GM23338 (cell line): ENCODE measurements around the gene LRMDA. TPM values are rescaled to one million over a fixed set of nuclear protein-coding genes. Genes with fewer than 3 reads are reported as not detected.

Source experiments
- ATAC-seq: fragments of 200-7000 bp; cut with Tn5 transposase; 3 replicates; pipeline ENCODE4 v1.9.1; 2020
- DNase-seq: peaks from one replicate; pipeline ENCODE4 v3.0.0-alpha.2; 2015; ENCODE audit warnings: low spot score
- H2AFZ ChIP-seq: fragments of 200-600 bp; sonication (generic); 2 replicates; pipeline ENCODE4 v1.8.0; 2016; ENCODE audit warnings: antibody characterized with exemption, mild to moderate bottlenecking, moderate library complexity
- H3F3A ChIP-seq: fragments of 200-600 bp; sonication (generic); replicated peaks from 2 replicates; pipeline ENCODE4 v1.8.0; 2017; ENCODE audit warnings: antibody characterized with exemption, mixed run types, low read depth
- H3K27ac ChIP-seq: fragments of 200-600 bp; sonication (generic); 2 replicates; pipeline ENCODE4 v1.6.1; 2016; ENCODE audit warnings: low read depth
- H3K27me3 ChIP-seq: fragments of 200-600 bp; sonication (generic); 2 replicates; pipeline ENCODE4 v1.8.0; 2016; ENCODE audit warnings: mild to moderate bottlenecking, mixed run types, moderate library complexity; ENCODE audit not compliant: insufficient read depth
- H3K36me3 ChIP-seq: fragments of 200-600 bp; sonication (generic); 2 replicates; pipeline ENCODE4 v1.8.0; 2016; ENCODE audit warnings: mild to moderate bottlenecking; ENCODE audit not compliant: insufficient read depth
- H3K4me1 ChIP-seq: fragments of 200-600 bp; sonication (generic); 2 replicates; pipeline ENCODE4 v1.8.0; 2016; ENCODE audit warnings: mild to moderate bottlenecking, moderate library complexity; ENCODE audit not compliant: insufficient read depth
- H3K4me2 ChIP-seq: fragments of 200-600 bp; sonication (generic); 2 replicates; pipeline ENCODE4 v1.7.1; 2017; ENCODE audit warnings: mixed run types
- H3K4me3 ChIP-seq: fragments of 200-600 bp; sonication (generic); 2 replicates; pipeline ENCODE4 v1.6.1; 2016; ENCODE audit warnings: mixed run types
- H3K79me2 ChIP-seq: fragments of 200-600 bp; sonication (generic); replicated peaks from 2 replicates; pipeline ENCODE4 v1.8.0; 2017; ENCODE audit warnings: mild to moderate bottlenecking; ENCODE audit not compliant: insufficient read depth
- H3K9me2 ChIP-seq: fragments of 200-600 bp; sonication (generic); 2 replicates; pipeline ENCODE4 v1.8.0; 2017; ENCODE audit not compliant: insufficient read depth
- H4K20me1 ChIP-seq: fragments of 200-600 bp; sonication (generic); replicated peaks from 2 replicates; pipeline ENCODE4 v1.8.0; 2017; ENCODE audit warnings: mild to moderate bottlenecking; ENCODE audit not compliant: insufficient read depth
- H3K27ac Mint-ChIP-seq: 2 replicates; pipeline ENCODE4 v1.8.0; 2020; ENCODE audit warnings: inconsistent platforms, mild to moderate bottlenecking, moderate library complexity, mixed read lengths
- H3K27me3 Mint-ChIP-seq: 3 replicates; pipeline ENCODE4 v1.8.0; 2022; ENCODE audit warnings: low read depth, mild to moderate bottlenecking, moderate library complexity, mixed read lengths, inconsistent platforms; ENCODE audit not compliant: insufficient read depth, poor library complexity
- H3K36me3 Mint-ChIP-seq: 3 replicates; pipeline ENCODE4 v1.8.0; 2021; ENCODE audit warnings: low read depth, mild to moderate bottlenecking, inconsistent platforms, moderate library complexity, mixed read lengths
- H3K4me1 Mint-ChIP-seq: 3 replicates; pipeline ENCODE4 v1.8.0; 2020; ENCODE audit warnings: mild to moderate bottlenecking, inconsistent platforms, mixed read lengths
- H3K4me3 Mint-ChIP-seq: 3 replicates; pipeline ENCODE4 v1.8.0; 2021; ENCODE audit warnings: moderate library complexity, mild to moderate bottlenecking, inconsistent platforms, mixed read lengths
- H3K9me3 Mint-ChIP-seq: 3 replicates; pipeline ENCODE4 v1.8.0; 2020; ENCODE audit warnings: moderate library complexity, mild to moderate bottlenecking, inconsistent platforms, mixed read lengths
- CTCF ChIP-seq, 2 experiments: fragments of 200-600 bp in 1 of 2; sonication (generic) in 1 of 2; conservative IDR thresholded peaks; 2 replicates each; pipeline versions ENCODE4 v1.5.1 to v1.6.1; 2016 to 2017; ENCODE audit warnings: antibody characterized with exemption in 2 of 2, low read depth in 2 of 2, mild to moderate bottlenecking in 2 of 2, moderate library complexity in 1 of 2
- ETS1 ChIP-seq: IDR thresholded peaks from 2 replicates; pipeline ENCODE4 v1.6.1; 2016; ENCODE audit warnings: antibody characterized with exemption
- EZH2 ChIP-seq: fragments of 200-600 bp; sonication (generic); IDR thresholded peaks from one replicate; pipeline ENCODE4 v1.8.0; 2017; ENCODE audit warnings: antibody characterized with exemption, mild to moderate bottlenecking, low read depth; ENCODE audit not compliant: unreplicated experiment
- EZH2phosphoT487 ChIP-seq: fragments of 200-600 bp; sonication (generic); IDR thresholded peaks from one replicate; pipeline ENCODE4 v1.8.1; 2018; ENCODE audit warnings: antibody characterized with exemption; ENCODE audit not compliant: unreplicated experiment
- POLR2AphosphoS5 ChIP-seq: IDR thresholded peaks from 2 replicates; pipeline ENCODE4 v1.6.1; 2016; ENCODE audit warnings: antibody characterized with exemption, low read depth
- ZNF114 ChIP-seq: fragments of 250-450 bp; sonication (Bioruptor Pico); IDR thresholded peaks from 2 replicates; pipeline ENCODE4 v1.5.0; 2020; ENCODE audit warnings: mild to moderate bottlenecking, moderate library complexity
- ZNF331 ChIP-seq: fragments of 250-450 bp; sonication (Bioruptor Pico); IDR thresholded peaks from 2 replicates; pipeline ENCODE4 v1.5.0; 2020; ENCODE audit warnings: low read depth, mild to moderate bottlenecking, moderate library complexity
- polyA plus RNA-seq: library from polyadenylated mRNA; unstranded; fragments of >200 nt; fragmentation: Nextera tagmentation; extraction: Ambion mirVana; gene quantifications from 2 replicates; pipeline ENCODE4 v1.2.1, GENCODE V29; 2016
- total RNA-seq: library from RNA; depleted of rRNA; stranded (reverse); fragments of >200 nt; shearing (Covaris generic); gene quantifications from 2 replicates; pipeline ENCODE4 v1.2.3, GENCODE V29; 2014

The LRMDA gene
- total and polyA plus RNA-seq, 2 experiments from 2014 or later = 0.90 to 1.8 TPM

DNA sequence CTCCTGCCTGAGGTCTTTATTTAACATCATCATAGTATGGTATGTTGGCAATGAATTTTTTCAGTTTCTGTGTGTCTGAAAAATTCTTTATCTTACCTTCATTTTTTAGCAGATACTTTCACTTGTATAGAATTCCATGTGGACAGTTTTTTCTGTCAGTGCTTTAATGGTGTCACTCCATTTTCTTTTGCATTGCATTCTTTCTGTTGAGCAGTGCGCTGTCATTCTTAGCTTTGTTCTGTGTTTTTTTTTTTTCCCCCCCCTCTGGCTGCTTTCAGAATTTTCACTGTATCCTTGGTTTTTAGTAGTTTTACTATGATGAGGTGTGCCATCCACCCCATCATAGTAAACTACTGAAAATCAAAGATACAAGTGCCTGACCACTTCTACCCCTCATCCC, 120.7 kb downstream of the LRMDA start:
- Histone ChIP-seq H4K20me1 (no peaks in the 10 kb centered on the region), H3K27ac (no peak overlapping the region), H3F3A (no peaks in the 10 kb centered on the region), H3K36me3 (no peaks in the 10 kb centered on the region), H3K4me2 (no peak overlapping the region), H3K79me2 (no peaks in the 10 kb centered on the region), H3K4me1 (no peaks in the 10 kb centered on the region), H3K4me3 (no peak overlapping the region), H2AFZ (no peak overlapping the region), H3K9me2 (no peaks in the 10 kb centered on the region; the same call in 1 of the 2 replicates), H3K27me3 (no peaks in the 10 kb centered on the region)
- DNase-seq (no peak), ATAC-seq (no peak)
- TF ChIP-seq ETS1 (no peak), ZNF114 (CRISPR knock-in tag) (no peak), POLR2AphosphoS5 (no peak), EZH2phosphoT487 (no peak)
- H3K36me3 Mint-ChIP-seq = peaks cover 7% of the 10 kb centered on the region; the same call in 2 of the 3 replicates
- peaks cover 16% of the 10 kb centered on the region for H3K9me3 Mint-ChIP-seq
- no peaks in the 10 kb centered on the region for H3K27me3 Mint-ChIP-seq
- H3K4me3 Mint-ChIP-seq = no peak overlapping the region
- H3K27ac Mint-ChIP-seq = no peak overlapping the region
- 0 out of 3 replicates have a peak, but pooled peaks cover 3% of the 10 kb centered on the region for H3K4me1 Mint-ChIP-seq

DNA sequence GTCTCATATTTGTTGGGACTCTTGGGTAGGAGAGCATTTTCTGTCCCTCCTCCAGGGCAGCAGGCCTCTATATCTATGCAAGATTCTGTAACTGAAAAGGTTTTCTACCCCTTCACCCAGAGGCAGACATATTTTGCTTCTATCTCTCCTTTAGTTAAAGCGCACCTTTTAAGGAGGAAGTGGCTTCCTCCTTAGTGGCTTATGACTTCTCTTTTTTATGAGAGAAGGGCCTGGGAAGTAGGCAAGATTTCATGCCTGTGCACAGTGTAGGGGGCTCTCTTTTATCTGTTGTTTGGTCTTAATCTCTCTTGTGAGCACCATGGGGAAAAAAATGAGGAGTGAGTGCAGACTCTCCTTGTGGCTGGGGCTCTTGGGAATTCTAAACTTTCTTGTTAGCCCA, 122.1 kb downstream of the LRMDA start:
- H3K36me3 Mint-ChIP-seq = peaks cover 7% of the 10 kb centered on the region; the same call in 2 of the 3 replicates
- H3K9me3 Mint-ChIP-seq = peaks cover 16% of the 10 kb centered on the region
- ATAC-seq = no peak

More for the DNA sequence above, 122.1 kb downstream of the LRMDA start:
- no peak for DNase-seq
- H3K27me3 Mint-ChIP-seq = no peaks in the 10 kb centered on the region
- H3K9me2 ChIP-seq = no peaks in the 10 kb centered on the region; the same call in 1 of the 2 replicates
- no peak overlapping the region for H3K4me2 ChIP-seq
- no peak overlapping the region for H3K27ac ChIP-seq
- H3K4me3 Mint-ChIP-seq = no peak overlapping the region
- H4K20me1 ChIP-seq = no peaks in the 10 kb centered on the region
- no peak overlapping the region for H2AFZ ChIP-seq
- no peaks in the 10 kb centered on the region for H3K4me1 ChIP-seq
- H3K27me3 ChIP-seq = no peaks in the 10 kb centered on the region
- TF ChIP-seq CTCF (conservative IDR thresholded peaks at IDR 0.05; ENCODE audit: low read depth in 2 of 2) = no peak
- TF ChIP-seq EZH2 = no peak
- TF ChIP-seq ZNF331 (CRISPR knock-in tag) = no peak
- no peak for TF ChIP-seq EZH2phosphoT487
- no peaks in the 10 kb centered on the region for H3K4me1 Mint-ChIP-seq
- no peaks in the 10 kb centered on the region for H3K36me3 ChIP-seq
- no peak overlapping the region for H3K4me3 ChIP-seq
- H3F3A ChIP-seq = no peaks in the 10 kb centered on the region
- H3K79me2 ChIP-seq = no peaks in the 10 kb centered on the region
- no peak overlapping the region for H3K27ac Mint-ChIP-seq
